COLO668 (cell line): Measurements from ENCODE around the gene CENPE.

Source experiments
- DNase-seq: peaks from one replicate; lab custom pipeline; 2025; ENCODE audit not compliant: unreplicated experiment; lab: John Stamatoyannopoulos, UW

Gene CENPE

DNA sequence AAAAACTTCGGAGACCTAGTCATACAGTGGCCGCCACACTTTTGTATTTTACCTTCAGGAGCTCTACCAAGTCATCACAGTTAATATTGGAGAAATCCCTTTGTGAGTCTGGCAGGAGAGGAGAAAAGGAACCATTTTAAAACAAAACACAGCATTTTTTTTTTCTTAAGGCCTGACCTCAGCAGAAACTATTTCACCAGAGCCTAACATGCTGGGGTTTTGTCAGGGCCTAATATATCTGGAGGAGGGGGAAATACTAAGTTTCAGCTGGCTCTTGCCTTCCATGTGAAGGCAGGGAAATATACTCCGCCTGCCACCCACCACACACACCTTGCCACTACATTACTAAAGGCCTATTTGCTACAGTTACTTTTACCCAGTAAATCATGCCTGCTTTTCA lies 72.0 kb downstream of the CENPE start:
- no peak for DNase-seq

DNA sequence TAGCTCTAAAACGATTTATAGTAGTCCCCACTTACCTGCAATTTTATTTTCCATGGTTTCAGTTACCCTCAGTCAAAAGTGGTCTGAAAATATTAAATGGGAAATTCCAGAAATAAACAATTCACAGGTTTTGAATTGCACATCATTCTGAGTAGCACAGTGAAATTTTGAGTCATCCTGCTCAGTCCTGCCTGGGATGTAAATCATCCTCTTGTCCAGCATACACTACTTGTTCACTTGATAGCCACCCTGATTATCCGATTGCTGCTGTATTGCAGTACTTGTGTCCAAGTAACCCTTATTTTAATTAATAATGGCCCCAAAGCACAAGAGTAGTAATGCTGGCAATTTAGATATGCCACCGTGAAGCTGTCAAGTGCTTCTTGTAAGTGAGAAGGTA lies 75.0 kb downstream of the CENPE start:
- no peak for DNase-seq

DNA sequence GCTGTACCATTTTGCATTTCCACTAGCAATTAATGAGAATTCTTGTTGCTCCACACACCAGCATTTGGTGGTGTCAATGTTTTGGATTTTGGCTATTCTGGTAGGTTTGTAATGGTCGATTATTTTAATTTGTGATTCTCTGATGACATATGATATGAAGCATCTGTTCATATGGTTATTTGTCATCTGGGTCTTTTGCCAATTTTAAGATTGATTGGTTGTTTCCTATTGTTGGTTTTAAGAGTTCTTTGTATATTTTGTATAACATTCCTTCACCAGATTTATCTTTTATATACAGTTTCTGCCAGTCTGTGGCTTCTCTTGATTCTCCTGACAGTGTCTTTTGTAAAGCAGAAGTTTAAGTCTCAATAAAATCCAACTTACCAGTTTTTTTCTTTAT lies 80.0 kb downstream of the CENPE start:
- no peak for DNase-seq

DNA sequence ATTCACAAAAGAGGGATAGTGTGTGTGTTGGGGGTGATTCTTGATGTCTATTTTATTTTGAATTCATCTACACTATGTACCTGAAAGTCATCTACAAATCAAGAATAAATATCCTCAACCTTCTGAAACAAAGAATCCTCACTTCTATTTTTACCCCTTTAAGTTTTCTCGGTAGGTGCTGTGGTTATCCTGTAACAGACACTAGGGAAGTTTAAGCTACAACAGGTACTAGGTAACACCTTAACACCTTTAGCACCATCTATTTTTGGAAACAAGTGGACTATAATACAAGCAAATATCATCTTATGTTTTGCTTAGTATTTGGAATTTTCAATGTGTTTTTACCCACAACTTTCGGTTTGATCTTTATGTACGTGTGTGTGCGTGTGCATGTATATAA lies 86.5 kb downstream of the CENPE start:
- no peak for DNase-seq

DNA sequence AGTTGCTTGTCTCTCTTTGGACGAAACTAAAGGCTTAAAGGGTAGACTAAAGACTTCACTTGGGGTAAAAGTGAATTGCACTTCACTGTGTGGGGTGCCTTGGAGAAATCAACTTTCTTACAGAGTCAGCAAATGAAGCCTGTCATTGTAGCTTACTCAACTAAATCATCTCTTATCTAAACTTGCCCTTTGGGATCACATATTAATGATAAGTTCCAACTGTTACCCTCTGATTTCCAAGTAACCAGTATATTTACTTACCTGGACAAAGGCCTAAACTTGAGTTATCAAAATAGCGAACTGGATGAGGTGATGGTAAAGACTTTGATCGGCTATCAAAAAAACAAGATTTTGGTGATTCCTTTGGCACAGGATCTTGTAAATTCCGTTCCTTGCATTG lies 89.6 kb downstream of the CENPE start:
- DNase-seq: no peak

DNA sequence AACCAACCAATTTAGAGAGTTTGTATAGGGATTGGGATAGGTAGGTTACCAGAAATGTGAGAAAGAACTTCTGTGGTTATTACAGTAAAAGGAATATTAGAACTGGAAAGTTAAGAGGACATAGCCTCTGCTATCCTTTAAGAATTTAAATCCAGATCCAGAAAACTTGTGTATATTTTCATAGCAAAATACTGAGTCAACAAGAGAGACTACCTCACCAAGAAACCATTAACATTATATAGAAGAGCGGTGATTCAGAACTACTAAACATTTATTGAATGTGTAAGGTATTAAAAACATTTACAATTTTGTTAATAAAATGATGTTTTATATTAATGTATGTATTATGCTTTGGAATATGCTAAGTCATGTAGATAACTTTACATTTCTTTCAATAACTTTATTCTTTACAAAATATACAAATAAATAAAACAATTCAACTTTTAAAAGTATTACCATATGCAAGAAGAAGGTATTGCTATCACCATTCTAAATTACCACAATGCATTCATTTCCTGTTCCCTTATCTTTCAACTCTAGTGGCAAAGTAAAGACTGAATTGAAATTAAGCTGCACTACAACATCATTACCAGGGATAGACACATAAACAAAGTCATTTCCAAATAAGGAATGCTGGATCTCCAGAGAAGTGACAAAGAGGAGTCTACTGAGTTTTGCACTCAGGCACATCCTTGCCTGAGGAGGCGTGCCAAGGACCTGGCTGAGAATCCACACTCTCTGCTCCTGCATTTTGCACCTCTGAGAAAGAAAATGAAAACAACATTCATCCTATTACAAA lies 92.4 kb downstream of the CENPE start:
- no peak for DNase-seq

DNA sequence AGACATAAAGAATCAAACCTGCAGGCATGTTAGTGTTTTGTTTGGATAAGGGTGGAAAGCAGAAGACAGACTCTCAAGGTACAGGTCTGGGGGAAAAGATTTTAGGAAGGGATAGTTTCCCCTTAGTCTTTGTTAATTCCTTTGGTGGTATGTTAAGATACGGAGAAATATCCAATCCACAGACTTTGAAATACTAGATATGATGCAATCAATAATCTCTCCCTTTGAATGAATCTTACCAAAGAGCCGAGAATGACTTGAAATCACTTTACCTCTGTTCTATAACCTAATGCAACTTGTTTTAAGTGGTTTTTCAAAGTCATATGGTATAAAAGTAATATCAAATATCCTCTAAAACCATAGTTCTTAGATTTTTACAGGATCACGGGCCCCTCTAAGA lies 93.3 kb downstream of the CENPE start:
- no peak for DNase-seq

DNA sequence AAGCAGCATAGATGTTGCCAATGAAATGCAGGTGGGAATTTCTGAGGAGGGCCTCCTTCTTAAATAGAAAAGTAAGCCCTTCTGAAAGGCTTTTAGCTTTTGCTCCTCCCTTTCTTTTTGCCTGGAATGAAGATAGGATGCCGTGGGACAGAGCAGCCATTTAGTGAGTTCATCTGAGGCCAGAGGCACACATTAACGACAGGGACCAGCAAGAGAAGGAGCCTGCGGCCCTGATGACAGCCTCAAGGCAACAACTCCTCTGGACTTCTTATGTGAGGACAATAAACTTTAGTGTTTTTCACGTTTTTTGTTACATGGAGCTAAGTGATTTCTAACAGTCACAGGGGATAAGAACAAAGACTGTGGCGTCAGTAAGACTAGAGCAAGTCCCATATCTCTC lies 97.5 kb downstream of the CENPE start:
- DNase-seq: no peak

DNA sequence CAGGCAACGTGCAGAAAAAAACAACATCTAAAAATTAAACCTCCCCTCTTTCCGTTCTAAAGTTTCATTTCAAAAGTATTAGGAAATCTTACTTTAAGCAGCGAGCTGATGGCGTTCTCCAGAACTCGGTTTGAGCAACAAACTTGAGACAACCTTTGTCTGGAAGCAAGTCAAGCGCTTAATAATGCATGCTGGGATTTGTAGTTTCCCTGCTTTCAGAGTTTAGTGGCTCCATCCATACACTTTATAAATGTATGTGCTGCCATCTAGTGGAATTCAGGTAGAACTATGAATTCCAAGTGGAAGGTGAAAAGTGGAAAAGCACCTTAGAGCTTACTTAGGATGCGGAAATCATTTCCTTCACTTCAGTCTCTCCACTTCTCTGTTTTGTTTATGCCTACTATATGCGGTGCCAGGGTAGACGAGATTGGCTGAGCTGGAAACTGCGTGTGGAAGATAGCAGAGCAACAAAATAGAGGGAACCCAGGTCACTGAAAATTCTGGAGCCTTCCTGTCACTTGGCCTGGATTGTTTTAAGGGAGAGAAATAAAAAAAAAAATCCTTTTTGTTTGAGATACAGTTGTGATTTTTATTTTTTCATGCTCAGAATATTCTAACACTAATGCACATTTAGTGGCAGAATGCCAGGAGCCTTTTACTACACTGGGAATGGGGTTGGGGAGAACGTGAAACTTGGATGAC lies 98.3 kb downstream of the CENPE start, which contains the start of gene BDH2:
Gene BDH2, minus strand, starts transcription at position 144 of the 702 bp plus-strand sequence. CDS start 3,580 bp downstream, outside the sequence.
- DNase-seq: peak; percentile 28

DNA sequence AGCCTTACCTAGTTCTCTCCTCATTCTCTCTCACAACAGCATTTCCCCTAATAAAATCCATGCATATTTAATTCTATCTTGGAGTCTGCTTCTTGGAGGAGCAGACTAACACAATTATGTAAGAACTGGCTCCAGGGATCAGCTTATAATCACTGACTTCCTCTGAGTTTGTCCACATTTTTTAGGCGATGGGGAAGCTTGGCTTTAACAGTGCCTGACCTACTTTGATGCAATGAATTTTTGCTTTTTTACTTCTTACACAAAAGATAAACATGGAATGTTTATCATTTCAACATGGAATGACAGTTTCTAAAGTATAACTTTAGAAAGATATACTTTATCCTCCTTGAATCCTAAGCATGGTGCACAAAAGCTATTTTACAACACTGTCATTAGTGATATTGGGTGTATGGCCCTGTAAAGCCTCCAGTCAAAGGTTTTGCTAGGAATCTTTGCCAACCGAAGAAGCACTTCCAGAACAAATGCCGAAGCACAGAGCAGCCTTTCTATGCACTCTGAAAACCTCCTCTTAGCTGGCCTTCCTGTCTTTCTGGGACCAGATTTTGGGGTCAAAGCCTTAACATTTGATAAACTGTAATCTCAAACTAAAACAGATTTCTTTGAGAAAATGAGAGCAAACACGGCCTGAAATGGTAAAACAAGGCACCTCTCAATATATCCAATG lies 99.2 kb downstream of the CENPE start:
- DNase-seq: no peak

DNA sequence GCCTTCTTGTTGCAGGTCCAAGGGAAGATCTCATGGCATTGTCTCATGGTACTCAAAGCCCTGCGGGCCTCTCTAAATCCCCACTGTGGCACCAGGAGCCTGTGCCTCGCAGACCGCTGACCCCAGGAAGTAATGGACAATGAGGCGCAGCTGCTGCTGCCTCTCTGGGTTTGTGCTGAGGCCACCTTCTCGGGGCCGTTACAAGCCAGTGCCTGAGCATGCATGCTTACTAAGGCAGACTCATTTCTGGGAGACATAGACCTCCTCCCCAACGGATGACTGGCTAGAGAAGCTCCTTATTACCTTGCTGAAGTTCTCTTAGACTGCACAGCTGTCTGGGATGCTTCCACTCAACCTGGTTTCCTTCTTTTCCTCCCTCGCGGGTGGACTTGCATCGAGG lies 99.8 kb downstream of the CENPE start:
- DNase-seq: no peak

DNA sequence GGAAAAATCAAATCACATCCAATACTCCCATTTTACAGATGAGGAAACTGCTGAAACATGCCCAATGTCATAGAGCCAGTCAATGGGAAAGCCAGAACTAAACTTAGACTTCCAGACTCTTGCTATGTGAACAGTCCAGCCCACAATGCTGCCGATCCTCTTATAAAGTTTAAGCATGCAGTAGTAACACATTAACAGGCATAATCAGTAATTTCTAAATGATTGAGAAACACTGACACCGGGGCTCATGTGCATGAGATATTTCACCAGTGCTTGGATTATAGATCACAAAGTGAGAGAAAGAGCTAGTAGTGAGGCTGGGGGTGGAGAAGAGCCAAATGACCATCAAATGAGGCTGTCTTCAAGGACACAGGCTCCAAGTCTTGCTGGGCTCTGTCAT lies 101.0 kb downstream of the CENPE start:
- DNase-seq: no peak

DNA sequence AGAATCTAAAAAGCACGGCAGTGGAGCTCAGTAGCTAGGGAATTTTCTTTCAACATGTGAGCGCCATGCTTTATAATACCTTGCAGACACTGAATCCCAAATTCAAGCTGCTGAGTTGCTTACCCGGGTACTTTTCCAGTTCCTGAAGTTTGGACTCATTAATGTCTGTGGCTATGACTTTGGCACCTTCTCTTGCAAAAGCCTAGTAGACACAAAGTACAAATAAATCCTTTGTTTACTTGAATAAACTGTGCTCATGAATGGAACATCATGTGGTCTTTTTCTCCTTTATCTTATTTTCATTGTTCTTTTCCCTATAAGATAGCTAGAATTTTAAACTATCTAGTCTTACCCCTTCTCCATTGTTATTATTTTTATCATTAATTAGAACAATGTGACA lies 103.1 kb downstream of the CENPE start:
- no peak for DNase-seq

DNA sequence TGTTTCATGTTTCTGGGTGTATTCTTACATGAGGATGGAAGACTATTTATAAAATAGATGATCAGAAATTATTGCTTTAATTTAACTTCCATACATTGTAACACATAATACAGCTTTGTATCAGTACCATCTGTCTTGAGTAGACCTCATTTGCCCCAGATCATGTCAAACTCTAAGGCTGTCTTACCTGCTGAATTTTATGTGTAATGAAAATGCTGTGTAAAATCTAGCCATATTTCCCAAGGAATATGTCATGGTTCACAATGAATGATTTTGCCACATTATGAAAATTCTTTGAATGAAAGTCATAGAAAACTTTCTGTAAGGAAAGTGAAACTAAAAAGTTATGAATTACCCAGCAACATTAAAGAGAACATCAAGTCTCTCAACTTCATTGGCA lies 105.9 kb downstream of the CENPE start:
- no peak for DNase-seq

DNA sequence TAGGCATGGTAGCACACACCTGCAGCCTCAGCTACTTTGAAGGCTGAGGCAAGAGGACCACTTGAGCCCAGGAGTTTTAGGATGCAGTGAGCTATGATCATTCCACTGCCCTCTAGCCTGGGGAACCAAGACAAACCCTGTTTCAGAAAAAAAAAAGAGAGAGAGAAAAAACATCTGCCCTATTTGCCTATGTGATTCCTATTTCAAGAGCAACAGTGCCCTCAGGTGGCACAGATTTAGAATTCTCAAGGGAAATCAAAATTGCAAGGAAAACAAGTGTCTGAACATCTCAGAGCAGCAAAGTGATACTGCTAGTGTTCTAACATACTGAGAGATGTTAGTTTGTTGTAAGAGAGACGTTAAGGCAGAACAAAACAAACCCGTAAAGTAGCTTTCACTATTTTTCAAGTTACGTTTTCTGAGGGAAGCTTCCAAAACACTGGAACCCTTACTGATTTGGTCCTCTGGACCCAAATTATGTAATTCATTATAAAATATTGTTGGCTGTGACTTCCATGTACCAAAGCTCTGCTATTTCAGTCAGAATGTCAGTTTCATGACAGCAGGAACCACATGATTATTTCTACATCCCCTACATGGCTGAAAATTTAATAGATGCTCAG lies 106.4 kb downstream of the CENPE start:
- peak; percentile 42 for DNase-seq

DNA sequence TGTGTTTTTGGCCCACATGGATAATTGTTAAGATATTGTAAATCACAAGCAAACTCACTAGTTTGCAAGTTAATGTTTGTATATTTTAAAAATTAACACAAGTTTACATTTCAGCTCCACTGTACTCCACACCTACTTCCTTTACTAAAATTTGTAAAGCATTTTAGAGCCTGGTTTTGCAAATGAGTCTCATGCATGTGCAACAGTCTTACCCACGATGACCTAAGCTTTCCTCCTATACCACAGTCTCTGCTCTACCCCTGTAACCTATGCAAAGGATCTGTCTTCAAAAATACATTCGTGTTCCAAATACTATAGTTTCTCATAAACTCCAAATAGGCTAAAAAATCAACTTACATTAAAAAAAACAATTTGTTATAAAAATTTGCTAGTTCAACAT lies 108.7 kb downstream of the CENPE start:
- no peak for DNase-seq

DNA sequence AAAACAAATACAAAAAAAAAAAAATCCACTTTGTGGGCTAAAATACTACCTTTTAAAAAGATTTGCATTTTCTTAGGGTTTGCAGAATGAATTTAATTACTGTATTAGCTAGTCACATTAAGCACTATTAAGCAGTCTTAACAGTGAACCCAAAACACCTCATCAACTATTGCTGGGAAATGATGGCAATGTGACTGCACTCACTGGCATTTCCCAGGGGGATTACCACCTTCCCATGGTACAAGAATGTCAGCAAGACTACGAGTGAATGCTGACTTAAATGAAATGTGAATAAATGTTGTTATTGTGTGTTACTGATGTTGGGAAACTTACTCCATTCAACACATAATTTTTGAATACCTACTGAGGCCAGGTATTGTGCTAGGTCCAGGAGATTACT lies 111.6 kb downstream of the CENPE start:
- no peak for DNase-seq

DNA sequence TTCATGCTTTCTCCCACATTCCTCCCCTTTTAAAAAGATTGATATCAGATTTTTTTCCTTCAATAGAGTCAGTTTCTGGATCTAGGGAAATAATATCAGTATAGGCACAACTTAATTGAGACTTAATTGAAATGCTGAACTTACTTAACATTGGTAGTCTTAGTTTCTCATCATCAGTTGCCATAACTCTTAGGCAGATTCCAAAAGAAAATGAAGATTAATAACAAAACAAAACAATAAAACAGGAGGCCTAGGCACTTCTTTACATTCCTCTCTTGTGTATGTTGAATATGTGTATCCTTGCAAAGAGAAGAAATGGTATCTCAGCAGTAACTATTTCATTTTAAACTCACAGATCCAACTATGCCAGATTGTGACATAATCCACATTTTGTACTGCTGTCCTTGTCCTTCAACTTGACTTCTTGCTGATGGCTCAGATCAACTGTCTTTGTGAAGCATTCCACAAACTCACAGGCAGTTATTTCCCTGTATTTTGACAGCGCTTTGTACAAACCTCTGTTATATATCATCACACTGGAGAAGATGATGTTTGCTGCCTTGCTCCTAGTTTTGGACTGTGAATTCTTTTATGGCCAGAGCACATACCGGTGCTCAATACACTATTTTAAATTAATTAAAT lies 112.5 kb downstream of the CENPE start:
- no peak for DNase-seq

DNA sequence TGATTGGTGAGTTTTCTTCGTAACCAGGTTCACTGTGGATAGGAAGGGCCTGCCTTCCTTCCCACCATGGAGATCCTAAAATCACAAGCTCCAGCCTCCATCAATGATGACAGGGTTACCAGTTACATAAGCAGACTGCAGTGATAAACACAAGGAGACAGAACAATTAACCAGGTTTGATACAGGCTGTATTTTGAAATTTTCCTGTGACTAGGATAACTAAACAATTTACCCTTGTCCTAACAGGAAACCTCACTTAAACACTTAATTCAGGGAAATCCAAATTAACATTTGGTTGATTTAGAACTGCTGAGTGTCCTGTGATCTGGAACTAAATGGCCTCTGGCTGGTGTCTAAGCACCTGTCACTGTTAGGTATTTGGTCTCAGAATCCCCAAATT lies 118.5 kb downstream of the CENPE start:
- DNase-seq: no peak

DNA sequence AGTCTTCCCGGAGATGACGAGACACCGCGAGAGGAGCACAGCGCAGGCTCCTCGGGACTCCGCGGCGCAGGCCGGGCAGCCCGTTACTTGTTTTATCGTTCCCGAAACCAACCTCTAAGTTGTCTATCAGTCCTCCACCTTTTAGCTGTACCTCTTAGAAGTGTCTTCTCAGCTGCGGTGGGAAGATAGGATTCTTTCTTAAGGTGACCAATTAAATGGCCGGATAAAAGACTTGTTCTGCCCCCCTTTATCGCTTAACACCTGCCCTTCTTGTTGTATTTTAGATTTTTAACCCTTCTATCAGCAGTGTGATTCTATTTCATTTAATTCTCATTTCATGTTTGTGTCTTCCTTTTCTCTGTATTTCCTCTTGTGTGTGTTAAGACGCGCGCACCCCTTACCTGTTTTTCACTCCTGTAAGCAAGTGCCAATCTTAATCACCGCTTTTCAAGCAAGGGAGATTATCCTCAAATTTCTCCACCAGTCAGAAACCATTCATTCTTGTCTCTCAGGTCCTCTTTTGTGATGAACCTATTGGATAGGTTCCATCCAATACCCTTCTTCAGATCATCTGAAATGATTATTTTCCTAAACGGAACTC lies 121.3 kb downstream of the CENPE start, which contains the start of gene SLC9B2:
Gene SLC9B2, minus strand, starts transcription at position 15 of the 601 bp plus-strand sequence. CDS start 9,211 bp downstream, outside the sequence.
- DNase-seq: no peak
